Measurements from ENCODE around the gene SH3GL2.

Gene SH3GL2

GRCh38 chr9:17802249-17802857, 223.5 kb downstream of the SH3GL2 start:
- Mint-ChIP-seq H3K4me1 (ENCODE audit: low read depth) (no peaks in the 10 kb centered on the region), H3K36me3 (ENCODE audit: low read depth) (no peaks in the 10 kb centered on the region), H3K27ac (no peak overlapping the region), H3K27me3 (no peaks in the 10 kb centered on the region), H3K9me3 (no peaks in the 10 kb centered on the region), H3K4me3 (no peak overlapping the region)
- intact Hi-C loops (cut with micrococcal nuclease), result loop anchor here (5.0 to 10.0 kb wide), 2 partner anchors 270 to 412 kb away; no protein-coding TSS in a partner anchor

GRCh38 chr9:17807613-17808282, 228.9 kb downstream of the SH3GL2 start:
- Mint-ChIP-seq H3K27ac (no peak overlapping the region), H3K27me3 (no peaks in the 10 kb centered on the region), H3K9me3 (no peaks in the 10 kb centered on the region), H3K36me3 (ENCODE audit: low read depth) (no peaks in the 10 kb centered on the region), H3K4me3 (no peak overlapping the region), H3K4me1 (ENCODE audit: low read depth) (no peaks in the 10 kb centered on the region)
- intact Hi-C loops (cut with micrococcal nuclease), result loop anchor here (10.0 kb wide), 1 partner anchor 407 kb away; no protein-coding TSS in a partner anchor

- Mint-ChIP-seq H3K4me1 (ENCODE audit: low read depth) (no peaks in the 10 kb centered on the region), H3K27me3 (no peaks in the 10 kb centered on the region)
- intact Hi-C loops (cut with micrococcal nuclease), result no loop called here
Measured at GRCh38 chr9:17810317-17810716, 231.5 kb downstream of the SH3GL2 start.

DNA sequence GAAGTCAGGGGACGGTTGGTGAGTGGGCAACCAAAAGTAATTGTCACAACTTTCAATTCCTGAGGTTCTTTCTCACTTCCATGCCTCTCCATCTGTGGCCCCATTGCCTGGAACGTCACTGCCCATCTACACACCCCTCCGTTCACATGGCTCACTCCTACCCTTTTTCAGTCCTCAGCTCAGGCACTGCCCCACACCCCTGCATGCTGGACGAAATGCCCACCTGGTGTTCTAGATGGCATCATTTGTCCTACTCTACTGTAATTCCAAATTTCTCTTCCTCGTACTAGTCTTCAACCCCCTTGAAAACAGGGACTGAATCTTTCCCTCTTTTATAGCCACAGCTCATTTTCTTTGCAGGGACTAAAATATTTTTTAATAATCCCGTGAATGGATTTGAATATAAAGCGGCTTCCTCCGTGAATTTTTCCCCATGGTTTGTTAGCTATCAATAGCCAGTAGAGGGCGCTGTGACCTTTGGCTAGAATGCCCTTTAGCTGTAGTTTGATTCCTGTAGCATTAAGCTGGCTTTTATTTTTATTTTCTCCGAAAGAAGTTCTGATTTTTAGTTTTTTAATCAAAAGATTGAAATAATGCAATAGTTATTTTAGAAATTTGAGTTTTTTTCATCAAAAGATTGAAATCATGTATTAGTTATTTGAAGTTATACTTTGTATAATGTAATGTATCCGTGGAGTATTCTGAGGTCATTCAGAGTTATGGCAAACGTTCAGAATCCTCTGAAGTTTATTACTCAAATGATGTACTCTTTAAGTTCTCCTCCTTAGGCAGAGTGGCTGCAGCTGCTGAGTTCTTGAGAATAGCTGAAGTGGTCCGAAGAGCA, 232.1 kb downstream of the SH3GL2 start:
- intact Hi-C loops (cut with micrococcal nuclease), result no loop called here
- H3K27me3 Mint-ChIP-seq, result no peaks in the 10 kb centered on the region
- H3K9me3 Mint-ChIP-seq, result no peaks in the 10 kb centered on the region
- H3K4me1 Mint-ChIP-seq (ENCODE audit: low read depth), result no peaks in the 10 kb centered on the region
- H3K4me3 Mint-ChIP-seq, result no peak overlapping the region
- no peaks in the 10 kb centered on the region for H3K36me3 Mint-ChIP-seq (ENCODE audit: low read depth)
- no peak overlapping the region for H3K27ac Mint-ChIP-seq

More at GRCh38 chr9:17810317-17810716, 231.5 kb downstream of the SH3GL2 start:
- Mint-ChIP-seq H3K4me3 (no peak overlapping the region), H3K27ac (no peak overlapping the region), H3K9me3 (no peaks in the 10 kb centered on the region), H3K36me3 (ENCODE audit: low read depth) (no peaks in the 10 kb centered on the region)

- Mint-ChIP-seq H3K27me3 (no peaks in the 10 kb centered on the region), H3K36me3 (ENCODE audit: low read depth) (no peaks in the 10 kb centered on the region), H3K27ac (no peak overlapping the region), H3K4me1 (ENCODE audit: low read depth) (no peaks in the 10 kb centered on the region), H3K4me3 (no peak overlapping the region), H3K9me3 (no peaks in the 10 kb centered on the region)
- intact Hi-C loops (cut with micrococcal nuclease), result no loop called here
Measured at GRCh38 chr9:17813798-17814197, 234.9 kb downstream of the SH3GL2 start.

DNA sequence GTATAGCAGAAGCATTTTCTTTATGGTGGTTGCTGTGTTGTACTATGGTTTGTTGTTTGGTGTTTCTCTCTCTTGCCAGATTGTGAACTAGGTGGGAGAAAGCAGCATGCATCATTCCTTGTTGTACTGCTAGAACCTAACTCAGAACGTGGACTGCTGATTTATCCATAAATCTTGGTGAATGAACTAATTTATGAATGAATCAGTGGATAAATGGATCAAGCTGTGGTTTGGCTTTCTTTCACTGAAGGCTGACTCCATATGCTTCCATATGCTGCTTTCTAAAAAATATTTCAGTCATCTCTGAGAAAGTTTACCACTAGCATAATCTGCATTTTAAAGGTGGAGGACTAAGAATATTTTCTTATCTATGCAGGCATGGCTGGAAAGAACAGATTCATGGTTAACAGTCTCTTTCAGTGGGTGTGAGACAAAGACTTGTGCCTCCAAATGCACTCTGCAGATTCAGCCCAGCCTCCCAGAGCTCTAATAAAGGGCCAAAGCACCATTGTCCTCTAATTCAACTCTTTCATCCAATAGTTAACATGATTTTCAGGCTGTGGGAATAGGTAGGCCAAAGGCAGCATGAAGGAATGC, 237.7 kb downstream of the SH3GL2 start:
- Mint-ChIP-seq H3K4me3 (no peak overlapping the region), H3K9me3 (no peaks in the 10 kb centered on the region), H3K27me3 (no peaks in the 10 kb centered on the region), H3K27ac (no peak overlapping the region), H3K4me1 (ENCODE audit: low read depth) (no peaks in the 10 kb centered on the region), H3K36me3 (ENCODE audit: low read depth) (no peaks in the 10 kb centered on the region)
- intact Hi-C loops (cut with micrococcal nuclease), result no loop called here

GRCh38 chr9:17824191-17824590, 245.3 kb downstream of the SH3GL2 start:
- H3K4me3 Mint-ChIP-seq, result no peak overlapping the region

DNA sequence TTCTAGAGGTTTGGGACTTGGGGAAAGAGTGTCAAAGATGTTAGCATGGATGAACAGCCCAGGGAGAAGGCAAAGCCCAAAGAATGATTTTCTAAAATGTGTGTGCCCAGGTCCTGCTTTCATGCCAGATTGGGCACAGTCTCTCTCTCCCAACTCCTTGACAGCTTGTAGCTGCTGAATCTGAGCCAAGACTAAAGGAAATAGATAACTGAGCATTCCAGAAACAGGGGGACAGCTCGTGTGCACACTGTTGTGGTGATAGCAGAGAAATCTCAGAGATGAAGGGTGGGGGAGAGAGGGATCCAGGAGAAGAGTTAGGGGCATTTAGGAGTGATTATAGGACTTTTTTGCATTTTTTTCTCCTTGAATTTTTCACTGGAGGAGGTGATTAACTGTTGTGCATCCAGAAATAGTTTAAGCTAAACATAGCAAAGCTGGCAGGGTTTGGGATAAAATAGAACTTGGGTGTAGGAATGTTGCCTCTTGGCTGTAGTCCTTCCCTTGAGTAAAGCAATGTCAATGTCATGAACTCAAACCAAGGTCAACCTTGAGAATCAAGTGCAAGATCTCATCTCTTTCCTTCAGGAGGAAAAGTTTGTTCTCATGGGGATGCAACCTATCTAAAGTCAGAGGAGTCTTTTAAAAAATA, 245.9 kb downstream of the SH3GL2 start:
- Mint-ChIP-seq H3K9me3 (no peaks in the 10 kb centered on the region), H3K36me3 (ENCODE audit: low read depth) (no peaks in the 10 kb centered on the region)

More at GRCh38 chr9:17824191-17824590, 245.3 kb downstream of the SH3GL2 start:
- Mint-ChIP-seq H3K9me3 (no peaks in the 10 kb centered on the region), H3K4me1 (ENCODE audit: low read depth) (no peaks in the 10 kb centered on the region), H3K36me3 (ENCODE audit: low read depth) (no peaks in the 10 kb centered on the region), H3K27me3 (no peaks in the 10 kb centered on the region), H3K27ac (no peak overlapping the region)
- intact Hi-C loops (cut with micrococcal nuclease), result loop anchor here (10.0 kb wide), 1 partner anchor 61 kb away; no protein-coding TSS in a partner anchor

DNA sequence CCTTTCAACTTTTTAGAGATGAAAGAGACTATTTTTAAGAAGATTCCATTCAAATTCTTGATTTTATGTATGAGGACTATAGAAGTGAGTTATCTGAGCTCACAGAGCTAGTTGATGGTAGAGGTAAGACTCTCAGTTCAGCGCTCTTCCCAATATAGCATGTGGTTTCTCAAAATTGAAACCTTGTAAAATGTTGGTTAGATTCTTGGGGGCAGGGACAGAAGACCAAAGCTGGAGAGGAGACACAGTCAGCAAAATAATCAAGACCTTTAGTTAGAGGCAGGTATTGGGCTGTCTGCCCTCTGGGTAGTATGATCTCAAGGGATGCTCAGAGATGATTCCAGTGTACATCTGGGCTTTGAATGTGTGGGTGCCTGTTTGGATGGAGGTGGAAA, 246.4 kb downstream of the SH3GL2 start:
- no peaks in the 10 kb centered on the region for H3K4me1 Mint-ChIP-seq (ENCODE audit: low read depth)

More for the DNA sequence above, 245.9 kb downstream of the SH3GL2 start:
- Mint-ChIP-seq H3K27me3 (no peaks in the 10 kb centered on the region), H3K4me1 (ENCODE audit: low read depth) (no peaks in the 10 kb centered on the region), H3K4me3 (no peak overlapping the region), H3K27ac (no peak overlapping the region)
- intact Hi-C loops (cut with micrococcal nuclease), result loop anchor here (10.0 kb wide), 1 partner anchor 60 kb away; no protein-coding TSS in a partner anchor

DNA sequence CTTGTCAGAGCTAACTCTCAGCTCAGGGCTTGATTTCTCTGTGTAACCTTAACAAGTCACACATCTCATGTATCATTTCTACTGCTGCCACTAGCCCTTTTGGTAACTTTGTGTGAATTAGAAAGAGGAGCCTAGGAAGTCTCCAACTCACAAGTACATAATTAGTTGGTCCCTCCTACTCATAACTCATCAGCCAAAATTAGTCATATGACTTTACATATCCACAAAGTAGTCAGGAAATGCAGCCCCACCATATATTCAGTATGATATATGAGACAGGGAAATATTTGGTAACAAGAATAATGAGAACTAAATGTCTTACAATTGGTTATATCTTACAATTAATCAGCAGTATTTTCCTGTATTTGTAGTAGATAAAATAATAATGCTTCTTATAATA, 250.2 kb downstream of the SH3GL2 start:
- H3K4me3 Mint-ChIP-seq, result no peak overlapping the region
- no peak overlapping the region for H3K27ac Mint-ChIP-seq
- intact Hi-C loops (cut with micrococcal nuclease), result loop anchor here (10.0 kb wide), 1 partner anchor 56 kb away; no protein-coding TSS in a partner anchor
- H3K4me1 Mint-ChIP-seq (ENCODE audit: low read depth), result no peaks in the 10 kb centered on the region
- H3K27me3 Mint-ChIP-seq, result no peaks in the 10 kb centered on the region
- no peaks in the 10 kb centered on the region for H3K36me3 Mint-ChIP-seq (ENCODE audit: low read depth)
- no peaks in the 10 kb centered on the region for H3K9me3 Mint-ChIP-seq

More for the DNA sequence above, 246.4 kb downstream of the SH3GL2 start:
- Mint-ChIP-seq H3K27me3 (no peaks in the 10 kb centered on the region), H3K27ac (no peak overlapping the region), H3K4me3 (no peak overlapping the region), H3K9me3 (no peaks in the 10 kb centered on the region), H3K36me3 (ENCODE audit: low read depth) (no peaks in the 10 kb centered on the region)
- intact Hi-C loops (cut with micrococcal nuclease), result loop anchor here (10.0 kb wide), 1 partner anchor 60 kb away; no protein-coding TSS in a partner anchor

DNA sequence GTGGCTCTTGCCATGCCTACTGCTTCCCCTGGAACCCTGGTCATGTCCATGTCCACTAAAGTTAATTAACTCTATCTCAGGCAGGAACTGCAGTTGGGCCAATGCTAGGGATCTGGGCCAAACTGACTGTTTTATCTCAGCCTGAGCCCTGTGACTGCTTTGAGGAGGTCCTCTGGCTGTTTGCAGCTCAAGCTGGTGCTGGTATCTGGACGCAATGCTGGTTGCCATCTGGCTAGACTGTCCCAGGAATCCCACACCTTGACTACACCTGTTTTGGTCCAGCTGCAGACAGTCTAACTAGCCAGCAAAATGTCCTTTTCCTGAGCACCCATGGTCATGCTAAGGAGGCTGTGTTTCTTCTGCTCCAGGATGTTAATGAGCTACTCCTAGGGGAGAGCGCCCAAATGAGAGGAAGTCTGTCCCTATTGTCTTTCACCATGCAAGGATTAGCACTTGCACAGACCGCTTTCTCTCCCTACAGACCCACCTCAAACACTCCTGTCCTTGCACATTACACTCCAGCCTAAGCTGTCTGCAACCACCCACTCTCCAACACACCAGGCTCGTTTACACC, 251.0 kb downstream of the SH3GL2 start:
- intact Hi-C loops (cut with micrococcal nuclease), result loop anchor here (10.0 kb wide), 1 partner anchor 55 kb away; no protein-coding TSS in a partner anchor
- Mint-ChIP-seq H3K27me3 (no peaks in the 10 kb centered on the region), H3K36me3 (ENCODE audit: low read depth) (no peaks in the 10 kb centered on the region), H3K27ac (no peak overlapping the region), H3K4me1 (ENCODE audit: low read depth) (no peaks in the 10 kb centered on the region), H3K9me3 (no peaks in the 10 kb centered on the region), H3K4me3 (no peak overlapping the region)

GRCh38 chr9:17832812-17833211, 253.9 kb downstream of the SH3GL2 start:
- H3K27ac Mint-ChIP-seq, result no peak overlapping the region
- H3K4me3 Mint-ChIP-seq, result no peak overlapping the region
- H3K4me1 Mint-ChIP-seq (ENCODE audit: low read depth), result no peaks in the 10 kb centered on the region
- no peaks in the 10 kb centered on the region for H3K27me3 Mint-ChIP-seq
- no peaks in the 10 kb centered on the region for H3K9me3 Mint-ChIP-seq
- no peaks in the 10 kb centered on the region for H3K36me3 Mint-ChIP-seq (ENCODE audit: low read depth)
- intact Hi-C loops (cut with micrococcal nuclease), result no loop called here

DNA sequence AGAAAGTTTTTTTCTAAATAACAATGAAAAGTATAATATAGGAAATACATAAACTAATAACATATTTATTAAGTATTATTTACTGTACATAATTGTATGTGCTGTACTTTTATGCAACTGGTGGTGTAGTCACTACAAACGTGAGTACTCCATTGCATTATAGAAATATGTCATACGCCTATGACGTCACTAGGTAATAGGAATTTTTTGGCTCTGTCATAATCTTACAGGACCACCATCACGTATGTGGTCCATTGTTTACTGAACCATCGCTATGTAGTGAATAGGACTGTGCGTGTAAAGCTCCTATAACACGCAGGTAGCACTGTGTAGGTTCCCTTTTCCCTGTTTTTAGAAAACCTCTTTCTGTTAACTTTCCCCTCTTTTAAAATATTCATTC, 255.0 kb downstream of the SH3GL2 start:
- intact Hi-C loops (cut with micrococcal nuclease), result no loop called here
- Mint-ChIP-seq H3K27ac (no peak overlapping the region), H3K36me3 (ENCODE audit: low read depth) (no peaks in the 10 kb centered on the region), H3K9me3 (no peaks in the 10 kb centered on the region), H3K4me1 (ENCODE audit: low read depth) (no peaks in the 10 kb centered on the region), H3K4me3 (no peak overlapping the region), H3K27me3 (no peaks in the 10 kb centered on the region)

All from dendritic cell treated with granulocyte-macrophage colony-stimulating factor and Interleukin-4, amounts not matched to agents 40 ng/mL and 50 ng/mL, for 4 days (primary cell).